NT2/D1 (cell line): ENCODE results near the gene MATN1.

Source experiments
- DNase-seq: peaks from one replicate; pipeline ENCODE4 v3.0.0-alpha.2; 2011; ENCODE audit warnings: low read depth, low spot score
- H3K27me3 ChIP-seq: 2 replicates; pipeline ENCODE4 v1.6.0; 2011; ENCODE audit warnings: mild to moderate bottlenecking; ENCODE audit not compliant: insufficient read length, insufficient read depth
- H3K36me3 ChIP-seq: 2 replicates; pipeline ENCODE4 v1.6.1; 2011; ENCODE audit warnings: mild to moderate bottlenecking, low read length, mixed read lengths; ENCODE audit not compliant: insufficient read depth, insufficient read length
- H3K4me1 ChIP-seq: 2 replicates; pipeline ENCODE4 v1.5.1; 2011; ENCODE audit not compliant: insufficient read depth, insufficient read length
- H3K4me3 ChIP-seq: 2 replicates; pipeline ENCODE4 v1.5.1; 2011; ENCODE audit warnings: low read depth; ENCODE audit not compliant: insufficient read length
- H3K9ac ChIP-seq: 2 replicates; pipeline ENCODE4 v1.6.0; 2011; ENCODE audit warnings: low read depth; ENCODE audit not compliant: insufficient read length
- H3K9me3 ChIP-seq: 2 replicates; pipeline ENCODE4 v1.5.1; 2011; ENCODE audit warnings: mild to moderate bottlenecking, low read length; ENCODE audit not compliant: insufficient read depth
- SUZ12 ChIP-seq: IDR thresholded peaks from 2 replicates; pipeline ENCODE4 v1.6.1; 2011; ENCODE audit not compliant: insufficient read length, insufficient read depth; ENCODE audit errors: extremely low read depth
- YY1 ChIP-seq: IDR thresholded peaks from 2 replicates; pipeline ENCODE4 v1.6.1; 2011; ENCODE audit not compliant: insufficient read length, insufficient read depth
- ZNF274 ChIP-seq: IDR thresholded peaks from 2 replicates; pipeline ENCODE4 v1.6.1; 2011; ENCODE audit warnings: mild to moderate bottlenecking, low read depth, low read length

The MATN1 gene

GRCh38 chr1:30704765-30705509, 18.4 kb downstream of the MATN1 start:
- peaks cover 7% of the 10 kb centered on the region for H3K4me1 ChIP-seq
- no peaks in the 10 kb centered on the region for H3K9me3 ChIP-seq
- H3K36me3 ChIP-seq, result no peaks in the 10 kb centered on the region
- H3K9ac ChIP-seq, result no peak overlapping the region
- no peak overlapping the region for H3K4me3 ChIP-seq
- no peak for DNase-seq
- no peaks in the 10 kb centered on the region for H3K27me3 ChIP-seq
- TF ChIP-seq SUZ12 (no peak), ZNF274 (no peak), YY1 (no peak)

GRCh38 chr1:30704271-30704670, 19.1 kb downstream of the MATN1 start:
- DNase-seq, result no peak
- no peak overlapping the region for H3K9ac ChIP-seq
- no peaks in the 10 kb centered on the region for H3K27me3 ChIP-seq
- H3K36me3 ChIP-seq, result no peaks in the 10 kb centered on the region
- peaks cover 7% of the 10 kb centered on the region for H3K4me1 ChIP-seq
- TF ChIP-seq YY1 (no peak), ZNF274 (no peak), SUZ12 (no peak)
- H3K9me3 ChIP-seq, result no peaks in the 10 kb centered on the region
- no peak overlapping the region for H3K4me3 ChIP-seq

- TF ChIP-seq SUZ12 (no peak), ZNF274 (no peak), YY1 (no peak)
- Histone ChIP-seq H3K4me3 (no peak overlapping the region), H3K9ac (no peak overlapping the region), H3K9me3 (no peaks in the 10 kb centered on the region), H3K4me1 (peaks cover 14% of the 10 kb centered on the region), H3K36me3 (no peaks in the 10 kb centered on the region), H3K27me3 (no peaks in the 10 kb centered on the region)
- no peak for DNase-seq
These were observed 20.6 kb downstream of the MATN1 start for GRCh38 chr1:30702823-30703222.

- no peak for DNase-seq
- H3K27me3 ChIP-seq, result no peaks in the 10 kb centered on the region
- H3K9ac ChIP-seq, result no peak overlapping the region
- H3K4me1 ChIP-seq, result peaks cover 13% of the 10 kb centered on the region
- TF ChIP-seq ZNF274 (no peak), SUZ12 (no peak), YY1 (no peak)
- no peaks in the 10 kb centered on the region for H3K9me3 ChIP-seq
- H3K36me3 ChIP-seq, result no peaks in the 10 kb centered on the region
- no peak overlapping the region for H3K4me3 ChIP-seq
These were observed 22.1 kb downstream of the MATN1 start for GRCh38 chr1:30701258-30701633.

- Histone ChIP-seq H3K4me1 (peaks cover 13% of the 10 kb centered on the region), H3K27me3 (no peaks in the 10 kb centered on the region), H3K36me3 (no peaks in the 10 kb centered on the region), H3K4me3 (no peak overlapping the region), H3K9ac (no peak overlapping the region), H3K9me3 (no peaks in the 10 kb centered on the region)
- no peak for TF ChIP-seq YY1
- no peak for TF ChIP-seq SUZ12
- TF ChIP-seq ZNF274, result no peak
- DNase-seq, result no peak
These were observed 22.7 kb downstream of the MATN1 start for GRCh38 chr1:30700528-30701257.

- no peak overlapping the region for H3K9ac ChIP-seq
- DNase-seq, result no peak
- no peaks in the 10 kb centered on the region for H3K9me3 ChIP-seq
- no peaks in the 10 kb centered on the region for H3K27me3 ChIP-seq
- no peak overlapping the region for H3K4me3 ChIP-seq
- peaks cover 13% of the 10 kb centered on the region for H3K4me1 ChIP-seq
- H3K36me3 ChIP-seq, result no peaks in the 10 kb centered on the region
- TF ChIP-seq SUZ12 (no peak), YY1 (no peak), ZNF274 (no peak)
These were observed 23.6 kb downstream of the MATN1 start for GRCh38 chr1:30699762-30700161.

GRCh38 chr1:30698401-30698981, 24.9 kb downstream of the MATN1 start:
- no peak for DNase-seq
- H3K4me1 ChIP-seq, result peaks cover 13% of the 10 kb centered on the region
- TF ChIP-seq SUZ12 (no peak), ZNF274 (no peak), YY1 (no peak)

More at GRCh38 chr1:30698401-30698981, 24.9 kb downstream of the MATN1 start:
- H3K9me3 ChIP-seq, result no peaks in the 10 kb centered on the region
- H3K27me3 ChIP-seq, result no peaks in the 10 kb centered on the region
- H3K4me3 ChIP-seq, result no peak overlapping the region
- peak overlapping the region; percentile 47 for H3K9ac ChIP-seq
- no peaks in the 10 kb centered on the region for H3K36me3 ChIP-seq
